Erythroblast (primary cell): ENCODE results near the gene EDAR.

ENCODE experiments used
- GATA1 ChIP-seq: IDR thresholded peaks from 2 replicates; pipeline ENCODE4 v1.6.1; 2011; ENCODE audit warnings: low read depth, mild to moderate bottlenecking, control low read depth, low read length, moderate library complexity
- POLR2A ChIP-seq: IDR thresholded peaks from 2 replicates; pipeline ENCODE4 v1.6.1; 2011; ENCODE audit warnings: mild to moderate bottlenecking, low read length

DNA sequence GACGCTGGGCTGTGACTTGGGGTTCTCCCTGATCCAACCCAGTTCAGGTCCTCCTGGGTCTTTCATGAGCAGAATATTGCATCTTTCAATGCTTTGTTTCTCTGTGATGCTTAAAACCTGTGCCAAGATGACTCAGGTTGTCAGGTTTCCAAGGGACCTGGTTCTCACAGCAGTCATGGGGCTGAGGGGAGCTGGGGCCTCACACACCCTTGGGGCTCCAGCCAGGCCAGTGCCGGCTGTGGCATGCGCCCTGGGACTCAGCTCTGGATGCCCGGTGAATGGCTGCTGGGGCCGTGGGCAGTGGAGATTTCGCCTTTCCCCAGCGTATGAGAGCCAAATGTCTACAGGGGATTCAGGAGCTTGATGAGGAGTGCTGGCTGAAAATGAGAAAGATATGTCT is 29.6 kb downstream of the EDAR start:
- TF ChIP-seq POLR2A (no peak), GATA1 (no peak)
